GM12872 (cell line): Measurements from ENCODE around the gene GIMAP1.
A peak's percentile ranks its signal among the peaks of the same experiment; 100 is the strongest.

Source experiments
- TF ChIP-seq, protein P1 (sequence below): IDR thresholded peaks from 3 replicates; pipeline ENCODE4 v1.5.1; 2011; ENCODE audit warnings: low read depth, mild to moderate bottlenecking, low read length, moderate library complexity; ENCODE audit not compliant: insufficient read depth

Gene GIMAP1

GRCh38 chr7:150745876-150746275 lies 29.5 kb downstream of the GIMAP1 start:
- TF ChIP-seq, protein P1, sequence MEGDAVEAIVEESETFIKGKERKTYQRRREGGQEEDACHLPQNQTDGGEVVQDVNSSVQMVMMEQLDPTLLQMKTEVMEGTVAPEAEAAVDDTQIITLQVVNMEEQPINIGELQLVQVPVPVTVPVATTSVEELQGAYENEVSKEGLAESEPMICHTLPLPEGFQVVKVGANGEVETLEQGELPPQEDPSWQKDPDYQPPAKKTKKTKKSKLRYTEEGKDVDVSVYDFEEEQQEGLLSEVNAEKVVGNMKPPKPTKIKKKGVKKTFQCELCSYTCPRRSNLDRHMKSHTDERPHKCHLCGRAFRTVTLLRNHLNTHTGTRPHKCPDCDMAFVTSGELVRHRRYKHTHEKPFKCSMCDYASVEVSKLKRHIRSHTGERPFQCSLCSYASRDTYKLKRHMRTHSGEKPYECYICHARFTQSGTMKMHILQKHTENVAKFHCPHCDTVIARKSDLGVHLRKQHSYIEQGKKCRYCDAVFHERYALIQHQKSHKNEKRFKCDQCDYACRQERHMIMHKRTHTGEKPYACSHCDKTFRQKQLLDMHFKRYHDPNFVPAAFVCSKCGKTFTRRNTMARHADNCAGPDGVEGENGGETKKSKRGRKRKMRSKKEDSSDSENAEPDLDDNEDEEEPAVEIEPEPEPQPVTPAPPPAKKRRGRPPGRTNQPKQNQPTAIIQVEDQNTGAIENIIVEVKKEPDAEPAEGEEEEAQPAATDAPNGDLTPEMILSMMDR: no peak

DNA sequence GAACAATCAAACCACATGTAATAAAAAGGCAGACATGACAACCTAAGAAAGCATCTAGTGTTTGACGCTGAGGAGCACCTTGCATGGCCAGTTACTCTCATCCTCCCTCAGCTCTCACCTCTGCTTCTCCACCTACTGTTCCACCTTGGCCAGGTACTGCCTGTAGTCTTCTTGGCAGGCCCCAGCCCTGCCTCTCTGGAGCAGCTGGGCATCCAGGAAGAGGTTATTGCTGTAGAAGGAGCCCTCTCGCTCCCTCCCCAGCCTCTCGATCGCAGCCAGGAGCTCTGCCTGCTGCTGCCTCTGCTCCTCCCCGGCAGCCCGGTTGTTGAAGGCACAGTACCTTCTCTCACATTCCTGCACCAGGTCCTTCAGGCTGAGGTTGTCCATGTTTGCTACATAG lies 30.5 kb downstream of the GIMAP1 start:
- TF ChIP-seq, protein P1: no peak

GRCh38 chr7:150748376-150748775 lies 32.0 kb downstream of the GIMAP1 start:
- TF ChIP-seq, protein P1: no peak

DNA sequence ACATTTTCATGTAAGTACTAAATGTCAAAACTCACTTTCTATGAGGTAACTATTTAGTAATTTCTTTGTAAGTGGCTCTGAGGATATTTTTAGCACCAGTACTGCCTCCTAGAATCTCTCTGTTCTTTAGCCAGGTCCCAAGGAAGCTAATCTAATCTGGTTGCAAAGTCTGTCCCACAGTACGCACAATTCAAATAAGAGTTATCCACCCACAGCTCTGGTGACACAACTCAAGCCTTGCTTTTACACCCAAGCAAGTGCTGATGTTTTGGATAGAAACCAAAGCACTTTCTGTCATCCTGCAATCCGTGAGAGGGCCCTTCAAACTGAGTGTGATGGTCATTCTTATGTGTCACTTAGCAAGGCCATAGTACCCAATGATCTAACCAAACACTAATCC lies 35.3 kb downstream of the GIMAP1 start:
- TF ChIP-seq, protein P1: no peak

GRCh38 chr7:150753239-150753638 lies 36.8 kb downstream of the GIMAP1 start:
- TF ChIP-seq, protein P1: no peak

GRCh38 chr7:150753826-150754603 lies 37.6 kb downstream of the GIMAP1 start:
- TF ChIP-seq, protein P1: peak; percentile 63

- TF ChIP-seq, protein P1: no peak
Measured at GRCh38 chr7:150754951-150755350, 38.5 kb downstream of the GIMAP1 start.
